ENCODE results near the gene CD200R1L. TPM values are rescaled to one million over a fixed set of nuclear protein-coding genes. Genes with fewer than 3 reads are reported as not detected.

The CD200R1L gene
- total RNA-seq, 4 donors from 2014 or later: not detected

DNA sequence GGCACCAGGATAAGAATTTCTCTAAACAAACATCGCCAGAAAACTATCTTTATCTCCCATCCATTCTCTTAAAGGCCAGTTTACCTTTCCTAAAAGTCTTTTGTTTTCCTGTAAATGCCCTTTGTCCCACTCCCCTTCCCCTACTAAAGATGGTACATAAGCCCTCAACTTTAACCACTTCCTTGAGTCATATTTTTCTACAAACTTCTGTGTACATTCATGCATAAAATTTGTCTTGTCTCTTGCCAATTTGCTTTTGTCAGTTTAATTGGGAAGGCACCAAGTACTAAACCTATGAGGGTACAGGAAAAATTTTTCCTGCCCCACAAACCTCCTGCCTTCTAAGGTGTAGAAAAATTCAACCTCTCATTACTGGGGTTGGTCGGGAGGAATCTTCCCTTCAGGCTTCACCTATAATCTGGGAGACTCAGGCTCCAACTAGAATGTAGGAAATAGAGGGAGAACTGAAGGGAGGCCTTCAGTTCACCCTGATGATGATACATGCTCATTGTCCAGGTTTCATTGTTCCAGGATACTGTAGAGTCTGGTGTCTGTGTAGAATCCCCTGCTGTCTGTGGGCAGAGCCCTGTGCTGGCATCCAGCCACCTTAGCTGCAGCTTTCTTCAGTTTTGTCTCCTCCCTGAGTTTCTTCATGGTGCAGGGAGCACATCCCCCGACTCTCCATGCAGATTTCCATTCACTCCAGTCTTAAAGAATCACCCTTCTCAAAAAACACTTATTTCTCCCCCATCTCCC is 53.2 kb downstream of the CD200R1L start:
- H3K36me3 ChIP-seq: no peaks in the 10 kb centered on the region
- no peaks in the 10 kb centered on the region for H3K9me3 ChIP-seq
- H3K4me1 ChIP-seq: no peaks in the 10 kb centered on the region
- H3K4me3 ChIP-seq: no peak overlapping the region
- no peak for DNase-seq
- no peaks in the 10 kb centered on the region for H3K27me3 ChIP-seq
- intact Hi-C loops (cut with DNase I; ENCODE audit: low total_unique reads) (no loop called here), in situ Hi-C loops (cut with MboI; ENCODE audit: low sequenced_read_pairs in 4 of 4) (no loop called here)
- TF ChIP-seq POLR2A (IDR thresholded peaks at IDR 0.05): no peak
- TF ChIP-seq, protein P1, sequence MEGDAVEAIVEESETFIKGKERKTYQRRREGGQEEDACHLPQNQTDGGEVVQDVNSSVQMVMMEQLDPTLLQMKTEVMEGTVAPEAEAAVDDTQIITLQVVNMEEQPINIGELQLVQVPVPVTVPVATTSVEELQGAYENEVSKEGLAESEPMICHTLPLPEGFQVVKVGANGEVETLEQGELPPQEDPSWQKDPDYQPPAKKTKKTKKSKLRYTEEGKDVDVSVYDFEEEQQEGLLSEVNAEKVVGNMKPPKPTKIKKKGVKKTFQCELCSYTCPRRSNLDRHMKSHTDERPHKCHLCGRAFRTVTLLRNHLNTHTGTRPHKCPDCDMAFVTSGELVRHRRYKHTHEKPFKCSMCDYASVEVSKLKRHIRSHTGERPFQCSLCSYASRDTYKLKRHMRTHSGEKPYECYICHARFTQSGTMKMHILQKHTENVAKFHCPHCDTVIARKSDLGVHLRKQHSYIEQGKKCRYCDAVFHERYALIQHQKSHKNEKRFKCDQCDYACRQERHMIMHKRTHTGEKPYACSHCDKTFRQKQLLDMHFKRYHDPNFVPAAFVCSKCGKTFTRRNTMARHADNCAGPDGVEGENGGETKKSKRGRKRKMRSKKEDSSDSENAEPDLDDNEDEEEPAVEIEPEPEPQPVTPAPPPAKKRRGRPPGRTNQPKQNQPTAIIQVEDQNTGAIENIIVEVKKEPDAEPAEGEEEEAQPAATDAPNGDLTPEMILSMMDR (IDR thresholded peaks at IDR 0.05 in 4 of 5, conservative IDR thresholded peaks at IDR 0.05 in 1 of 5): no peak
- H3K27ac ChIP-seq: no peak overlapping the region
- no peak for ATAC-seq

DNA sequence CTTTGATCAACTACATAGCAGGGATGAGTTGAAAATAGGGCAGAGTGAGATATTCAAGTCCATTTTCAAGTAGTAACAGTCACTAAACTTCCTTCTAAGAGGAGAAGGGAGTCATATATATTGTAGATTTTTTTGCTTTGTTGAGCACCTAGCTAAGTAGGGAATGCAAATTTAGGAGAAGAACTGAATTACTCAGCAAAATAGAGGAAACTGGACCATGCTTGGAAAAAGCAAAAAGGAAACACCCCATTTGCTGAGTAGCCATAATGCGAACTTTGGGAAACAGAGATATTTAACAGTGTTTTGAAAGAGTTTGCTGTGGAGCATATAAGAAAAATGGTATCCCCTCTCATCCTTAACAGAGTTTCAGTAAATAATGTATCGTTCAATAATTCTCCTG is 54.9 kb downstream of the CD200R1L start:
- Histone ChIP-seq H3K4me3 (no peak overlapping the region), H3K27ac (no peak overlapping the region), H3K9me3 (no peaks in the 10 kb centered on the region), H3K36me3 (no peaks in the 10 kb centered on the region), H3K4me1 (no peaks in the 10 kb centered on the region), H3K27me3 (no peaks in the 10 kb centered on the region)
- no peak for TF ChIP-seq POLR2A (IDR thresholded peaks at IDR 0.05)
- TF ChIP-seq, protein P1 (IDR thresholded peaks at IDR 0.05 in 4 of 5, conservative IDR thresholded peaks at IDR 0.05 in 1 of 5): no peak
- intact Hi-C loops (cut with DNase I; ENCODE audit: low total_unique reads): no loop called here
- ATAC-seq (no peak), DNase-seq (no peak)
- in situ Hi-C loops (cut with MboI; ENCODE audit: low sequenced_read_pairs in 4 of 4): no loop called here

DNA sequence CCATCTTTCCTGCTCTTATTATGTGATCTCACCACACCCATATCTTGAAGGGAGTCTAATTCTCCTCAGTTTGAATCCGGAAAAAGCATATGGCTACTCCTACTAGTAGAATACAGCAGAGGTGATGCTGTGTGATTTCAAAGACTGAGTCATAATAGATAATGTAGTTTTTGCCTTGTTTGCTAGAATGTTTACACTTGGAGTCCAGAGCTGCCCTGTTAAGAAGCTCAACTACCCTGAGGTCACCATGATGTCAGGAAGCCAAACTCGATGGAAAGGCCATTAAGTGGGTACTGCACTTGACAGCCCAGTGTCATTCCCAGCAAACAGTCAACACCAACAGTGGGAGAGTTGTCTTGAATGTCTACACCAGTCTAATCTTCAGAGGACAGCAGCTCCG is 56.9 kb downstream of the CD200R1L start:
- Histone ChIP-seq H3K4me3 (no peak overlapping the region), H3K36me3 (no peaks in the 10 kb centered on the region), H3K4me1 (no peaks in the 10 kb centered on the region), H3K27ac (no peak overlapping the region), H3K27me3 (no peaks in the 10 kb centered on the region), H3K9me3 (no peaks in the 10 kb centered on the region)
- DNase-seq: no peak
- TF ChIP-seq, protein P1 (IDR thresholded peaks at IDR 0.05 in 4 of 5, conservative IDR thresholded peaks at IDR 0.05 in 1 of 5): no peak
- TF ChIP-seq POLR2A (IDR thresholded peaks at IDR 0.05): no peak
- in situ Hi-C loops (cut with MboI; ENCODE audit: low sequenced_read_pairs in 4 of 4): no loop called here
- ATAC-seq: no peak
- intact Hi-C loops (cut with DNase I; ENCODE audit: low total_unique reads): no loop called here

DNA sequence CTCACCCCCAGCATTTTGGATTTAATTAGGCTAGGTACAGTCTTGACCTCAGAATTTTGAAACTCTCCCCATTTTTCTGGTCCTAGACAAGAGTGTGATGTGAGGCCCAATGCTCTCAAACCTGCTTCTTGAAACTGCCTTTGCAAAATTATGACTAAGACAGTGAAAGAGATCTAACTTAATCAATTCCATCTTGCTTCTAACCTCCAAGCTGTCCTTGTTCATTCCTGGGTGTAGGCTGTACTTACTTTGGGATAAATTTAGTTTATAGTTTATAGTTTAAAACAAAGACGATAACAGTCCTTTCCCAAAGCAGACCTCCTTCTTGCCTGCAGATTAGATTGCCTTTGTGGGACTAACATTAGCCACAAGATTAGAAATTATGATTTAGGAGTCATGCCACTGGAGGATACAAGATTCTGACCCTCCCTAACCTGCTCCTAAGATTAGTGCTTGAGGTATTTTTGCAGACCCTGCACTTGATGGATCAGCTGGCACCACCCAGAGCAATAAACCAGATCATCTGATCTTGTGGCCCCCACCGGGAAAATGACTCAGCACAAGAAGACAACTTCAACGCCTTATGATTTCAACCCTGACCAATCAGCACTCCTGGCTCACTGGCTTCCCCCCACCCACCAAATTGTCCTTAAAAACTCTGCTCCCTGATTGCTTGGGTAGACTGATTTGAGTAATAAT is 59.6 kb downstream of the CD200R1L start:
- in situ Hi-C loops (cut with MboI; ENCODE audit: low sequenced_read_pairs in 4 of 4): no loop called here

More for the DNA sequence above, 59.6 kb downstream of the CD200R1L start:
- ATAC-seq: no peak
- no peak for TF ChIP-seq POLR2A (IDR thresholded peaks at IDR 0.05)
- TF ChIP-seq, protein P1 (IDR thresholded peaks at IDR 0.05 in 4 of 5, conservative IDR thresholded peaks at IDR 0.05 in 1 of 5): no peak
- no peaks in the 10 kb centered on the region for H3K36me3 ChIP-seq
- no peaks in the 10 kb centered on the region for H3K27me3 ChIP-seq
- no peaks in the 10 kb centered on the region for H3K9me3 ChIP-seq
- no peak for DNase-seq
- H3K4me1 ChIP-seq: no peaks in the 10 kb centered on the region
- H3K27ac ChIP-seq: no peak overlapping the region
- intact Hi-C loops (cut with DNase I; ENCODE audit: low total_unique reads): no loop called here
- no peak overlapping the region for H3K4me3 ChIP-seq
